ENCODE measurements around the gene PLK3.
A peak's percentile ranks its signal among the peaks of the same experiment; 100 is the strongest.
"Not testable (repeated sequence)": the region's sequence is repeated elsewhere in the genome, so short reads cannot be mapped to it uniquely, and the experiment has no call there.

The PLK3 gene

DNA sequence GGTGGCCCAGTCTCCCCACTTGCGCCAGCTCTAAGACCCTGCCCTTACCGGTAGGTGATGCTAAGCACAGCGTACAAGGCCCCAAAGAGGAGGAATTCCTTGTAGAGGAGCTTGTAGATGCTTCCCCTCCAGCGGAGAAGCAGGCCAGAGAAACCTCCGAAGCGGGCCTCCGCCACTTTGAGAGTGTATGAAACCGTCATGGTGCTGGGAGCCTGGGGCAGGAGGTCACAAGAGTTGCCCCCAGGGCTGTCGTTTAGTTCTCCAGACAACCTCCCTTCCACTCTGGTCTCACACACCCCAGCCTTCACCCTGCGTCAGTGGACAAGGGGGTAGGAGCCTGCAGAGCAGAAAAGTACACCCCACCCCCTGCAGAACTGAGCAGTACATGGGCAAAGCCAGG lies 12.7 kb upstream of the PLK3 start:
- DNase-seq (ENCODE audit: low read depth): no peak

GRCh38 chr1:44788120-44788860 lies 11.9 kb upstream of the PLK3 start, which contains the start of gene BEST4:
BEST4 (minus strand) TSS chr1:44788170; CDS start chr1:44787705, 465 bp downstream.
- no peak for DNase-seq (ENCODE audit: low read depth)

GRCh38 chr1:44790968-44791801 lies 9.0 kb upstream of the PLK3 start:
- no peak for DNase-seq (ENCODE audit: low read depth)

DNA sequence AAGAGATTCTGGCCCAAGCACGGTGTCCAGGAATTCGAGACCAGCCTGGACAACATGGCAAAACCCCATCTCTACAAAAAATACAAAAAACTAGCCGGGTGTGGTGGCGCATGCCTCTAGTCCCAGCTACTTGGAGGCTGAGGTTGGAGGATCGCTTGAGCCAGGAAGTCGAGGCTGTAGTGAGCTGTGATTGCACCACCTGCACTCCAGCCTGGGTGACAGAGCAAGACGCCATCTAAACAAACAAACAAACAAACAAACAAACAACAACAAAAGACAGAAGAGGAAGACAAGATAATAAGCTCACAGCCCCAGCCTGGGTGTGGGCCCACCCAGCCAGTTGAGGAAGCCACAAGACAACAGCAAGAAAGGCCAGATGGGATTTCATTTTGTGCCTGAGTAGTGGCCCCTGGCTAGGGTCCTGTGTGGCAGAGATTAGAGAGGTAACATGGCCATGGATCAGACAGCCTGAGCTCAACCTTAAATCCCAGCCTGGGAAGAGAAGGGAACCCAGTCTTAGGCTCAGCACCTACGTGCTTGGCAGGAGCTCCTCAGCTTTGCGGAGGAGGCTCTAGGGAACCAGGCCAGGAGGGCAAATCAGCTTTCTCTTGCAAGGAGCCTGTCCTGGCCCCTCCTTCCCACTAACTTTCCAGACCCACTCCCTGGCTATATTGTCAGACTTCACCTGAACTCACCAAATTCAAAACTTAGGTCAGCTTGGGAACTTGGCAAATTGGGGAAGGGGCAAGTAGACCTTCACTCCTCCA lies 7.3 kb upstream of the PLK3 start:
- DNase-seq (ENCODE audit: low read depth): no peak

DNA sequence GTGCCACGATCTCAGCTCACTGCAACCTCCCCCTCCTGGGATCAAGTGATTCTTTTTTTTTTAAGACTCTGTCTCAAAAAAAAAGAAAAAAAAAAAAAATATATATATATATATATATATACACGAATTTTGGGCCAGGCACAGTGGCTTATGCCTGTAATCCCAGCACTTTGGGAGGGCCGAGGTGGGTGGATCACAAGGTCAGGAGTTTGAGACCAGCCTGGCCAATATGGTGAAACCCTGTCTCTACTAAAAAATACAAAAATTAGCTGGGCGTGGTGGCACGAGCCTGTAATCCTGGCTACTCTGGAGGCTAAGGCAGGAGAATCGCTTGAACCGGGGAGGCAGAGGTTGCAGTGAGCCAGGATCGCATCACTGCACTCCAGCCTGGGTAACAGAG lies 2.3 kb upstream of the PLK3 start:
- not testable (repeated sequence) for DNase-seq (ENCODE audit: low read depth)

DNA sequence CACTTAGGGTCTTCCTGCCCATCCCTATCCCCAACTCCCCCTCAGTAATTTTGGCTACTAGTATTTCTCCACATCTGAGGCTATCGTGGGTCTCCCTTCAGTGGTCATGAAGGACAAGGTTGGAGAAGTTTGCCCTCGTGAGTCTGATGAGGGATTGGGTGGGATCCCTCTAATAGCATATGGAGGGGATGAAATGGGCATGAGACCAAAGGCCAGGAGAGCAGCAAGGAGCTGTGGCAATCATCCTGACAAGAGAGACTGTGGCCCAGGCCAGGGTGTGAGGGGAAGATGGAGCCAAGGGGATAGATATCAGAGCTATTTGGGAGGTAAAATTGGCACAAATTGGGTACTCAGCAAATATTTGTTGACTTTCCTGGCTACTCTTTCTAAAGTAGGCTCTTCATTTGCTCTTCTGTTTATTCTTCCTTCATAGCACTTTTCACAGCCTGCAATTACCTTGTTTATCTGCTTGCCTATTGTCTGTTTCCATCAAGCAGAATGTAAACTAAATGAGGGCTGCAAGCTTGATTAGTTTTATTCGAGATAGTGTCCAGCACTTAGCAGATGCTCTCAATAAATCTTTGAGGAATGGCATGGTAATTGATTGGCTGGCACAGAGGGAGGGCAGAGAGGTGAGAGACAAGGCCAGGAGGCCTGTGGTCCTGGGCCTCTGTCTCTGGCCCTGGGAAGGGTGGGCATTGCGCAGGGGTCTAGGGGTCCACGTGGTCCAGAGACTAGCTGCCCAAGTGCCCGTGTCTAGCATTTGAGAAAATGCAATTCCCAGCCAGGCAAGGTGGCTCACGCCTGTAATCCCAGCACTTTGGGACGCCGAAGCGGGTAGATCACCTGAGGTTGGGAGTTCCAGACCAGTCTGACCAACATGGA lies 1.5 kb upstream of the PLK3 start:
- DNase-seq (ENCODE audit: low read depth): no peak

DNA sequence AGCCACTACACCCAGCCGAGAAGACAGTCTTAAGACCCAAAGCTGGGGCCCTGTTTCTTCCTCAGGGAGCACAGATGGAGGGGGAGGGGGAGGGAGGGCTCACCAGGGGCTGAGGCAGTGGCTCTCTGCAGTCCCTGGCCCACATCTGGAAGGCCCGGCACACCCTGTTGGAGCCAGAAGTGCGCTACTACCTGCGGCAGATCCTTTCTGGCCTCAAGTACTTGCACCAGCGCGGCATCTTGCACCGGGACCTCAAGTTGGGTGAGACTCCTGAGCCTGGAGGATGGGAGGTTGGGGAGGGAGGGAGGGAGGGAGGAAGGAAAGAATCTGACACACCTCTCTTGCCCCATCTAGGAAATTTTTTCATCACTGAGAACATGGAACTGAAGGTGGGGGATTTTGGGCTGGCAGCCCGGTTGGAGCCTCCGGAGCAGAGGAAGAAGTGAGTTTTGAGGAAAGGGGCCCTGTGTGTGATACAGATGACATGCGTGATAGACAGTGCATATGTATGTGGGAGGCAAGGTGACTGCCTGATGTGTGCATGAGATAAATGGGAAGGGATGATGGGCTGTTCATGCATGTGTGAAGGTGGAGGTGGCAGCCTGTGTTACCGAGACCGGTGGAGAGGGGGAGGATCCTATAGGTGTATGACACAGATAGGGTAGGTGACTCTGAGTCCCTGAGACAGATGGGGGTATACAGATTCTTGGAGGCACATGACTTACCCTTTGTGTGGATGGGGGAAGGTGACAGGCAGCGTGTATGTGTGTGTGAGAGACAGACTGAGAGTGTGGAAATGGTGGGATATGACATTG lies 1.5 kb downstream of the PLK3 start:
- DNase-seq (ENCODE audit: low read depth): no peak

DNA sequence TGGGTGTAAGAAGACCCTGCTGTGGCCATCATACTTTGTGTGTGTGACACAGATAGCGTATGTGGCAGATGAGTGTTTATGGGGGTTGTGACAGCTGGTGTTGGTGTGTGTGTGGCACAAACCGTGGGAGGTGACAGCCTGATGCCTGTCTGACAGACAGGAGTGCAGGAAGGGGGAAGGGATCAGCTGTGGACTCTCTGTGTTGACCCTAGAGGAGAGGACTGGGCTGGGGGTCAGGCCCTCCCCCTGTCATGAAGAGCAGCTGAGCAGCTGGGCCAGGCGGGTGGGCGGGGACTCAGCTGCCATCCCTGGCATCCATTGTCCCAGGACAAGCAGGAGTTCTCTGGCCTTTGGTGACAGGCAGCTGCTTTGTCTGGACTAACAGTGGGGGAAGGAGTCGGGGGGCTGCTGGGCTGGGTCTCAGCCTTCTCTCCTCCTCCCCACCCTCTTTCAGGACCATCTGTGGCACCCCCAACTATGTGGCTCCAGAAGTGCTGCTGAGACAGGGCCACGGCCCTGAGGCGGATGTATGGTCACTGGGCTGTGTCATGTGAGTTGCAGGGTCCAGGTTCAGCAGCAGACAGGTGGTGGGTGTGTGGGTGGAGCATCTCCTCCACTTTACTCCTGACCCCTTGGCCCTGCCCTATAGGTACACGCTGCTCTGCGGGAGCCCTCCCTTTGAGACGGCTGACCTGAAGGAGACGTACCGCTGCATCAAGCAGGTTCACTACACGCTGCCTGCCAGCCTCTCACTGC lies 2.3 kb downstream of the PLK3 start:
- no peak for DNase-seq (ENCODE audit: low read depth)

DNA sequence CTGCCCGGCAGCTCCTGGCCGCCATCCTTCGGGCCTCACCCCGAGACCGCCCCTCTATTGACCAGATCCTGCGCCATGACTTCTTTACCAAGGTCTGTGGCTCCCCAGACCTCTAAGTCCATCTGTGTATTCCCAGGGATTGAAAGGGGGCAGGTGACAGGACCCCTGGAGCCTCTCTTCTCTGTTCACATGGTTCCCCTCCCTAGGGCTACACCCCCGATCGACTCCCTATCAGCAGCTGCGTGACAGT lies 2.8 kb downstream of the PLK3 start:
- DNase-seq (ENCODE audit: low read depth): no peak

DNA sequence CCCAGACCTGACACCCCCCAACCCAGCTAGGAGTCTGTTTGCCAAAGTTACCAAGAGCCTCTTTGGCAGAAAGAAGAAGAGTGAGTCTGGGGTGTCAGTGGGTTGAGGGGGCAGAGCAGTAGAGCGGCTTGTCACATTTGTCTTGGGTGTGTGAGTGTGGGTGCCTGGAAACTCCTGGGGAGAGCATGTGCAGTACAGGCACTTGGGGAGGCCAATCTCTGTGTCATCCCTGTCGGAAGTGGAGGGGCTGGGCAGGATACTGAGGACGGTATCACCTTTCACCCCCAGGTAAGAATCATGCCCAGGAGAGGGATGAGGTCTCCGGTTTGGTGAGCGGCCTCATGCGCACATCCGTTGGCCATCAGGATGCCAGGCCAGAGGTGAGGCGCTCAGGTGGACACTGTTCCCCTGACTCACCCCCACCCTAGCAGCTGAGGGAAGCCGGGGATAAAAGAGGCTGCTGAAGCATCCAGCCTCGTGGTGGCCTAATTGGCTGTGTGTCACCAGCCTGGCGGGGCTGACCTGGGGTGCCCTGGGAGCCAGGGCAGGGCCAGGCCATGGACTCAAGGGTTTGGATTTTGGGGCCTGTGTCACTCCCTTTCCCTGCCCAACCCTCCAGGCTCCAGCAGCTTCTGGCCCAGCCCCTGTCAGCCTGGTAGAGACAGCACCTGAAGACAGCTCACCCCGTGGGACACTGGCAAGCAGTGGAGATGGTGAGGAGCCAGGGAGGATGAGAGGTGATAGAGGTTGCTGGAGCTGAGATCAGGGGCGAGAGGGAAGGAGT lies 3.3 kb downstream of the PLK3 start:
- DNase-seq (ENCODE audit: low read depth): no peak

GRCh38 chr1:44805311-44806024 lies 5.3 kb downstream of the PLK3 start:
- DNase-seq (ENCODE audit: low read depth): no peak

GRCh38 chr1:44806025-44806703 lies 6.0 kb downstream of the PLK3 start:
- DNase-seq (ENCODE audit: low read depth): no peak

DNA sequence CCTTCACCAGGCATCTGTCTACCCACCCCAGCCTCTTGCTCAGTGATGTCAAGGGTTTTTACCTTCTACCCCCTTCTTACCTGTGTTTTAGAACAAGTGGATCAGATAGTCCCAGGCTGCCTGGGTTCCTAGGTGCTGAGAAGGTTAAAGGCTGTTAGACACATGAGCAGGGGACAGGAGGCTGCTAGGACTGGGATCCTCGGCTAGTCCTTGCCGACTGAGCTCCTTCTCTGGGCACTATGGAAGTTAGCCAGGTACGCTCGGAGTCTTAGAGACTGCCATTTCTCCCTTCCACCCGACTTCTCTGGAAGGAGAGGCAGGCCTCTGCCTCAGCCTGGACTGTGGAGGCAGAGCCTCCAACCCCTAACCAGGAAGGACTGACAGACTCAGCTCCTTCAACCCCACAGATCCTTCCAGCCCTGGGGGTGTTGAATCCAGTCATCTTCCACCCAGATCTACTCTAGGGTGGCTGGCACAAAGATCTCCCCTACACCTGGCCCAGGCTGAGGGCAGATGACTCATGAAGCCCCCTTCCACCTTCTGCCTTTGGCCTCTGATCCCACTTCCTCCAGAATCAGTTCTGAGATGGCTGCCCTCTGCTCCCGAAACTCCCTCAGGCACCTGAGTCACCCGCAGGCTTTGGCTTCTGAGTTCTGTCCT lies 6.7 kb downstream of the PLK3 start, which contains the start of gene DYNLT4:
TSS of gene DYNLT4 (minus strand) at position 648 of the 660 bp plus-strand sequence. CDS start 683 bp downstream, outside the sequence.
- no peak for DNase-seq (ENCODE audit: low read depth)

DNA sequence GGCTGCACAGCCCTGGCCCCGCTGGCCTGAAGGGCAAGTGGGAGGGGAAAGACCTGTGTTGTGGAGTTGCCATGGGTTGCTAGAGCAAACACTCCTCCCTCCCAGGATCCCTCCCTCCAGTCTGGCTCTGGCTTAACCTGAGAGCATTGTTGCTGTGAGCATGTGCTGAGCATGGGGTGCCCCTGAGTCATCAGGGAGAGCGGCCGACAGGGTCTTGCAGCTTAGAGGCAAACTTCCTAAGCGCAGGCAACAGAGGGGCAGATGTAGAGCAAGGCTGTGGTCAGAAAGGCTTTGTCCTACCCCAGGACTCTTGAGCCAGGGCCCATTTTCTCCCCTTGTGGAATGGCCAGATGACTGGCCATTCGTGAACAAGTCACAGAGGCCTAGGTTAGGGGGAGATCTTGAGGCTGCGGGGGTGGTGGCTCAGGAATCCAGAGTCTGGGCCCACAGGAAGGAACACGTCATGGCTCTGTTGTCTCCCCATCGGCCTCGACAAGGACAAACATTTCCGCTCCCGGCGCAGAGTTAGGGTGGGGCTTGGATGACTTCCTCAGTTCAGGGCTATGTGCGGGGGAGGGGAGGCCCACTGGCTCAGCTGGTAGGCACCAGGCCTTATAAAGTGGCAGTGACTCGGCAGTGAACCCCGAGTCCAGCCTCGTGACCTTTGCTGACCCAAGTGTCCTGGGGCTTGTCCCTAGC lies 7.3 kb downstream of the PLK3 start:
- peak; percentile 88 for DNase-seq (ENCODE audit: low read depth)

DNA sequence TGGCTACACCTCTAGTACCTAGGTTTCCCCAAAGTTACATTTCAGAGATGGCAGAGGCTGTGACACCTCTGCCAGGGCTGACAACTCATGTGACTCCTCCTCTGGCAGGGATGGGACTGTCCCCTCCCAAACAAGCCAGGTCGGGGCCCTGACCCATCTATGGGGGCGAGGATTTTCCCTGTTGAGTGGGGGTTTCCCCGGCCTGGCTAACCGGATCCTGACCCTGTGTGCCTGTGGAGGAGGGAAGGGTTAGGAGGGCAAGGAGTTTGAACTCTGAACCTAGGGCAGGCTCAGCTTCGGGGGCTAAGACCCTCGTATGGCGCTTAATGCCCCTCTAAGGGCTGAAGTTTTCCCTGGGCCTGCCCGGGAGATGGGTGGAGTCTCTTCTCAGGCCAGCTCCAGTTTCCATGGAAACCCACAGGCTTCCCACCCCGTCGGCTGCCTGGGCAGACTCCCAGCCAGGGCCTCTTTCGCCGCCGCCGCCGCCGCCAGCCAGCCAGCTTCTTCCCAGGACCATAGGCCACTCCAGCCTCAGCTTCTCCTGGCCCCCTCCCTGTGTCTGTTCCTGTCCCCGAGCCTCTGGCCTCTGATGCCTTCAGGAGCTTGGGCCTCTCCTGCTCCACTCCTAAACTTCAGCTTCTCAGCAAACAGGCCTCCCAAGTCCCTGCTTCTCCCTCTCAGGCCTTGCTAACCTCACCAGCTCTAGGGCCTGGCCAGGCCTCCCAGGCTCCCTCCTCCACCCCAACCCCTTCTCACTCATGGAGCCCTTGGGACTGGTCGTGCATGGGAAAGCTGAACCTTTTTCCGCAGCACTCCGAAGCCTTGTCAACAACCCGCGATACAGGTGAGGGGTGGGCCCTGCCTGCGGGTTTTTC lies 8.1 kb downstream of the PLK3 start, which contains the start of gene BTBD19:
TSS of gene BTBD19 (plus strand) at position 461 of the 875 bp plus-strand sequence. CDS start at position 759, 298 bp downstream.
- peak; percentile 46 for DNase-seq (ENCODE audit: low read depth)

All from activated T-helper 1 cell treated with Interleukin-2 at 50 U/mL for 16 hours (primary cell).